ENCODE measurements around the gene ANKRD63. TPM values are rescaled to one million over a fixed set of nuclear protein-coding genes. Genes with fewer than 3 reads are reported as not detected.

Gene ANKRD63
- total RNA-seq, 1 experiment from 2014 or later: 2.5 TPM

DNA sequence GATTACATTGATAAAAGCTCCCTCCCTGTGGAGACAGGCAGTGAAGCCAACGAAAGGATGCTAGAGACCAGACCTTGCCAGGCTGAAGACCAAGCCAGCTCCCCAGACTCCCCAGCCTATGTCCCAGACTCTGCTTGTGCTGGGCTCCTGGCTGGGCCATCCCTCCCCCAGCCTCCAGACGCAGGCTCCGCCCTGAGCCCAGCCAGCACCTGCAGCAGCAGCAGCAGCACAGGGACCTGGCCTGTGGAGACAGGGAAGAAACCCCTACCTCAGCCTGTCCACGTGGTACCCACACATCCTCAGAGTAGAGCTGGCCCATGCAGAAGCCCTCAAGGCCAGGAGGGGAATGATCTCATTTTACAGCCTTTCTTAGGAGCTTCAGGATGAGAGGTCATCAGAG is 13.3 kb downstream of the ANKRD63 start:
- Histone ChIP-seq H3K36me3 (ENCODE audit: insufficient read depth, low read length, poor library complexity, severe bottlenecking) (no peaks in the 10 kb centered on the region), H3K4me1 (ENCODE audit: insufficient read depth, low read length, poor library complexity, severe bottlenecking) (peaks cover 3% of the 10 kb centered on the region), H3K4me3 (ENCODE audit: low read depth, low read length, poor library complexity, severe bottlenecking) (no peak overlapping the region), H3K27me3 (replicated peaks; ENCODE audit: insufficient read depth, low read depth, low read length, poor library complexity) (no peaks in the 10 kb centered on the region), H3K27ac (ENCODE audit: low read depth, low read length, poor library complexity, severe bottlenecking) (no peak overlapping the region), H3K9me3 (ENCODE audit: low read depth, low read length, poor library complexity, severe bottlenecking) (no peaks in the 10 kb centered on the region)
- ChIA-PET CTCF (interaction anchor here (1.2 to 1.3 kb wide), 2 partner anchors 10 to 13 kb away, joined by 3 to 5 read pairs; no protein-coding TSS in a partner anchor), POLR2A (ENCODE audit: low non-redundant PET) (no interaction called here)
- no TSS peak for BruUV-seq (replicated peaks)
- TF ChIP-seq EZH2 (IDR thresholded peaks at IDR 0.05; ENCODE audit: borderline replicate concordance, low read depth, low read length, poor library complexity, severe bottlenecking) (no peak), CTCF (conservative IDR thresholded peaks at IDR 0.05; ENCODE audit: low read depth, low read length) (no peak)
- DNase-seq (ENCODE audit: low spot score): no peak
- intact Hi-C loops (cut with micrococcal nuclease; ENCODE audit: unreplicated experiment): loop anchor here (10.0 kb wide), 3 partner anchors 385 to 1565 kb away; no protein-coding TSS in a partner anchor

GRCh38 chr15:40267670-40268069 is 15.2 kb downstream of the ANKRD63 start:
- CTCF ChIA-PET: no interaction called here
- Histone ChIP-seq H3K27ac (ENCODE audit: low read depth, low read length, poor library complexity, severe bottlenecking) (no peak overlapping the region), H3K4me3 (ENCODE audit: low read depth, low read length, poor library complexity, severe bottlenecking) (no peak overlapping the region), H3K9me3 (ENCODE audit: low read depth, low read length, poor library complexity, severe bottlenecking) (no peaks in the 10 kb centered on the region), H3K4me1 (ENCODE audit: insufficient read depth, low read length, poor library complexity, severe bottlenecking) (peaks cover 10% of the 10 kb centered on the region), H3K36me3 (ENCODE audit: insufficient read depth, low read length, poor library complexity, severe bottlenecking) (no peaks in the 10 kb centered on the region), H3K27me3 (replicated peaks; ENCODE audit: insufficient read depth, low read depth, low read length, poor library complexity) (no peaks in the 10 kb centered on the region)
- intact Hi-C loops (cut with micrococcal nuclease; ENCODE audit: unreplicated experiment): no loop called here
- no TSS peak for BruUV-seq (replicated peaks)
- no peak for DNase-seq (ENCODE audit: low spot score)
- no peak for TF ChIP-seq CTCF (conservative IDR thresholded peaks at IDR 0.05; ENCODE audit: low read depth, low read length)
- POLR2A ChIA-PET (ENCODE audit: low non-redundant PET): no interaction called here

DNA sequence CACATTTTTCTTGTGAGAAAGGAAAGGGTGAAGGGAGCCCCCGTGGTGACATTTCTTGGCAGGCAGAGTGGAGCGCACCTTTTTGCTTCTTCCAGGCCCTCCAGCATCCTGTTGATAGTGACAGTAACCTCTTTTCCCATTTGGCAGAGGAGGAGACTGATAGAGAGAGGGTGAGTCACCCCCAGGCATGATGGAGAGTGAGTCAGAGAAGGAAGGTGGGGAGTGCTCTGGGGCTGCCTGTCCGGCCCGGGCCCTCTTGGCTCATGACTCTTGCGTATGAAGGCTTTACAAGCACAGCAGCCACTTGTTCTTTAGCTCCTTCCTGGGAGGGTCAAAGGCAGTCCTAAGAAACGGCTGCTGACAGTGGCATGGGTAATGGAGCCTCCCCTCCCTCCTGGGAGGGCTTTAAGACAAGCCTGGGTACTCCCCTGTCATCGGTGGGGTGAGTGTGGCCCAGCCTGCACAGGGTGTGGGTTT is 16.0 kb downstream of the ANKRD63 start:
- Histone ChIP-seq H3K9me3 (ENCODE audit: low read depth, low read length, poor library complexity, severe bottlenecking) (no peaks in the 10 kb centered on the region), H3K27me3 (replicated peaks; ENCODE audit: insufficient read depth, low read depth, low read length, poor library complexity) (no peaks in the 10 kb centered on the region), H3K36me3 (ENCODE audit: insufficient read depth, low read length, poor library complexity, severe bottlenecking) (no peaks in the 10 kb centered on the region), H3K4me3 (ENCODE audit: low read depth, low read length, poor library complexity, severe bottlenecking) (no peak overlapping the region), H3K27ac (ENCODE audit: low read depth, low read length, poor library complexity, severe bottlenecking) (no peak overlapping the region), H3K4me1 (ENCODE audit: insufficient read depth, low read length, poor library complexity, severe bottlenecking) (peaks cover 10% of the 10 kb centered on the region)
- ChIA-PET CTCF (no interaction called here), POLR2A (ENCODE audit: low non-redundant PET) (no interaction called here)
- peak; percentile 53 for DNase-seq (ENCODE audit: low spot score)
- intact Hi-C loops (cut with micrococcal nuclease; ENCODE audit: unreplicated experiment): no loop called here
- TF ChIP-seq CTCF (conservative IDR thresholded peaks at IDR 0.05; ENCODE audit: low read depth, low read length) (no peak), EZH2 (IDR thresholded peaks at IDR 0.05; ENCODE audit: borderline replicate concordance, low read depth, low read length, poor library complexity, severe bottlenecking) (no peak)
- no TSS peak for BruUV-seq (replicated peaks)

Data from A673 (cell line).